Measurements from ENCODE around the gene AMFR.

Gene AMFR

GRCh38 chr16:56327929-56328258, 97.5 kb downstream of the AMFR start:
- no peaks in the 10 kb centered on the region for H3K36me3 ChIP-seq (ENCODE audit: control insufficient read depth in 2 of 2, insufficient read depth in 1 of 2, low read length in 2 of 2)
- ChIA-PET POLR2A (no interaction called here), CTCF (no interaction called here)
- no peaks in the 10 kb centered on the region for H3K9me3 ChIP-seq (ENCODE audit: control insufficient read depth, insufficient read depth, low read depth, low read length)
- no peak overlapping the region for H3K4me3 ChIP-seq (ENCODE audit: low read depth, low read length)
- H3K4me1 ChIP-seq (ENCODE audit: control insufficient read depth, insufficient read depth, low read length): no peaks in the 10 kb centered on the region
- TF ChIP-seq ZNF670 (tag by site-specific recombination; IDR thresholded peaks at IDR 0.05; ENCODE audit: low read depth): no peak
- TF ChIP-seq RBAK (tag by site-specific recombination; IDR thresholded peaks at IDR 0.05): no peak
- TF ChIP-seq ZNF140 (tag by site-specific recombination; IDR thresholded peaks at IDR 0.05): no peak
- TF ChIP-seq ZNF280D (tag by site-specific recombination; IDR thresholded peaks at IDR 0.05): no peak
- no peak for TF ChIP-seq ZNF585B (tag by site-specific recombination; IDR thresholded peaks at IDR 0.05)
- no peak for TF ChIP-seq ZNF391 (tag by site-specific recombination; IDR thresholded peaks at IDR 0.05; ENCODE audit: borderline replicate concordance, low read depth)
- H3K27ac ChIP-seq (ENCODE audit: extremely low read depth, low read depth, low read length): no peak overlapping the region

GRCh38 chr16:56327071-56327928, 98.0 kb downstream of the AMFR start:
- TF ChIP-seq ZNF704 (tag by site-specific recombination; IDR thresholded peaks at IDR 0.05): no peak
- no peak for TF ChIP-seq KLF17 (tag by site-specific recombination; IDR thresholded peaks at IDR 0.05)
- TF ChIP-seq ZSCAN4 (tag by site-specific recombination; IDR thresholded peaks at IDR 0.05): no peak
- no peak for TF ChIP-seq ZNF404 (tag by site-specific recombination; IDR thresholded peaks at IDR 0.05)
- no peak for TF ChIP-seq PRDM10 (tag by site-specific recombination; IDR thresholded peaks at IDR 0.05)
- Histone ChIP-seq H3K4me1 (ENCODE audit: control insufficient read depth, insufficient read depth, low read length) (no peaks in the 10 kb centered on the region), H3K9me3 (ENCODE audit: control insufficient read depth, insufficient read depth, low read depth, low read length) (no peaks in the 10 kb centered on the region), H3K27ac (ENCODE audit: extremely low read depth, low read depth, low read length) (no peak overlapping the region), H3K4me3 (ENCODE audit: low read depth, low read length) (no peak overlapping the region), H3K36me3 (ENCODE audit: control insufficient read depth in 2 of 2, insufficient read depth in 1 of 2, low read length in 2 of 2) (no peaks in the 10 kb centered on the region)
- ChIA-PET POLR2A (no interaction called here), CTCF (interaction anchor here (1.2 to 1.3 kb wide), 2 partner anchors 9 to 29 kb away, joined by 4 to 5 read pairs; no protein-coding TSS in a partner anchor)
